Measurements from ENCODE around the gene RBM33. TPM values are rescaled to one million over a fixed set of nuclear protein-coding genes. Genes with fewer than 3 reads are reported as not detected.

RBM33 gene
- total RNA-seq, 1 donor from 2014 or later: 50.5 TPM

DNA sequence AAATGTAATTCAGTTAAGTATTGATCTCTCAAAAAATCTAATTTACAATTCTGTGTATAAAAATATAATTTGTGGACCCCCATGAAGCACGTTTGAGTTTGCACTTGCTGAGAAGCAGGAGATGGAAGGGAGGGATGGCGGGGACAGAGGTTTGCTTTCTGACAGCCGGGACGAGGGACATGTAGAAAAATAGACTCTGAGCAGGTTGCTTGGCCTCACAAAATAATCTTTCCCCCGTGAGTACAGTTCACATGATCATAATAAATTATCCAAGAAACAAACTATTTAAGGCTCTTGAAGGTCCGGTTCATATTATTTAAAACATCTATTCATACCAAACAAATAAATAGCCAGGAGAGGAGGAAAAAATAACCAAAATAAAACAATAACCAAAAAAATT is 157.8 kb downstream of the RBM33 start:
- H3K9me3 Mint-ChIP-seq (ENCODE audit: unreplicated experiment): peaks cover 3% of the 10 kb centered on the region
- H2AFZ ChIP-seq (ENCODE audit: low read depth, low read length): no peak overlapping the region
- no peak overlapping the region for H3K9ac ChIP-seq (ENCODE audit: low read length)
- peaks cover 18% of the 10 kb centered on the region for H3K4me1 ChIP-seq (ENCODE audit: insufficient read depth, low read length)
- H3K27me3 ChIP-seq (ENCODE audit: insufficient read depth, low read length): peaks cover 49% of the 10 kb centered on the region
- peaks cover 2% of the 10 kb centered on the region for H3K36me3 Mint-ChIP-seq (ENCODE audit: low read depth, unreplicated experiment)
- H3K4me2 ChIP-seq (ENCODE audit: low read length): no peak overlapping the region
- no peaks in the 10 kb centered on the region for H4K20me1 ChIP-seq (ENCODE audit: insufficient read depth, low read length)
- DNase-seq (ENCODE audit: low read depth) (no peak), FAIRE-seq (no peak)
- TF ChIP-seq EZH2 (IDR thresholded peaks at IDR 0.05; ENCODE audit: insufficient read depth, low read length): no peak
- TF ChIP-seq, protein P1, sequence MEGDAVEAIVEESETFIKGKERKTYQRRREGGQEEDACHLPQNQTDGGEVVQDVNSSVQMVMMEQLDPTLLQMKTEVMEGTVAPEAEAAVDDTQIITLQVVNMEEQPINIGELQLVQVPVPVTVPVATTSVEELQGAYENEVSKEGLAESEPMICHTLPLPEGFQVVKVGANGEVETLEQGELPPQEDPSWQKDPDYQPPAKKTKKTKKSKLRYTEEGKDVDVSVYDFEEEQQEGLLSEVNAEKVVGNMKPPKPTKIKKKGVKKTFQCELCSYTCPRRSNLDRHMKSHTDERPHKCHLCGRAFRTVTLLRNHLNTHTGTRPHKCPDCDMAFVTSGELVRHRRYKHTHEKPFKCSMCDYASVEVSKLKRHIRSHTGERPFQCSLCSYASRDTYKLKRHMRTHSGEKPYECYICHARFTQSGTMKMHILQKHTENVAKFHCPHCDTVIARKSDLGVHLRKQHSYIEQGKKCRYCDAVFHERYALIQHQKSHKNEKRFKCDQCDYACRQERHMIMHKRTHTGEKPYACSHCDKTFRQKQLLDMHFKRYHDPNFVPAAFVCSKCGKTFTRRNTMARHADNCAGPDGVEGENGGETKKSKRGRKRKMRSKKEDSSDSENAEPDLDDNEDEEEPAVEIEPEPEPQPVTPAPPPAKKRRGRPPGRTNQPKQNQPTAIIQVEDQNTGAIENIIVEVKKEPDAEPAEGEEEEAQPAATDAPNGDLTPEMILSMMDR (IDR thresholded peaks at IDR 0.05; ENCODE audit: insufficient read depth, low read depth, low read length): no peak
- H3K27ac ChIP-seq (ENCODE audit: low read depth, low read length): no peak overlapping the region
- H3K4me1 Mint-ChIP-seq (ENCODE audit: low read depth, unreplicated experiment): no peaks in the 10 kb centered on the region
- H3K4me3 ChIP-seq (ENCODE audit: insufficient read depth, low read depth, low read length): no peak overlapping the region
- peak overlapping the region; percentile 12 for H3K4me3 Mint-ChIP-seq (ENCODE audit: unreplicated experiment)
- H3K27ac Mint-ChIP-seq (ENCODE audit: unreplicated experiment): peak overlapping the region; percentile 8
- peaks cover 52% of the 10 kb centered on the region for H3K27me3 Mint-ChIP-seq (ENCODE audit: low read depth, unreplicated experiment)
- H3K79me2 ChIP-seq (ENCODE audit: insufficient read depth, low read length): no peaks in the 10 kb centered on the region
- no peaks in the 10 kb centered on the region for H3K36me3 ChIP-seq (ENCODE audit: insufficient read depth, low read length)
- H3K9me3 ChIP-seq (ENCODE audit: insufficient read depth, low read depth, low read length): no peaks in the 10 kb centered on the region

DNA sequence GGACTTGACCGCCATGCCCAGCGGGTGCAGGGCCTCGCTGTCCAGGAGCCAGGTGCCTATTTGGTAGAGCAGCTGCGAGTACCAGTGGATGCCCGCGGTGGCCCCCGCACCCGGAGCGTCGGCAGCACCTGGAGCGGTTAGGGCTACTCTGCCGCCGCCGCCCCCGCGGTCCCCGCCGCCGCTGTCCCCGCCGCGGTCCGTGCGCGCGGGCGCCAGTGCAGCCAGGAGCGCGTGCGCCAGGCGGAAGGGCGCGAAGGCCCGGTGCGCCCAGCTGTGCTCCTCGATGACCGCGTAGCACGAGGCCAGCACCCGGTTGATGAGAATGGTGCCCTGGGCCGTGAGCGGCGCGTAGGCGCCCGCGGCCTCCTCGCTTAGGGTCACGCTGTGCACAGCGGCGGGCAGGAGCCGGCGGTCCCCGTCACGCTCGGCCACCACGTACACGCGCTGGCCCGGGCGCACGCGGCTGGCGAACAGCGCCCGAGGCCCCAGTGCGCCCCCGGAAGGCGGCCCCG is 158.5 kb downstream of the RBM33 start:
- Mint-ChIP-seq H3K27me3 (ENCODE audit: low read depth, unreplicated experiment) (peaks cover 54% of the 10 kb centered on the region), H3K27ac (ENCODE audit: unreplicated experiment) (no peak overlapping the region), H3K9me3 (ENCODE audit: unreplicated experiment) (peaks cover 5% of the 10 kb centered on the region), H3K4me1 (ENCODE audit: low read depth, unreplicated experiment) (no peaks in the 10 kb centered on the region), H3K36me3 (ENCODE audit: low read depth, unreplicated experiment) (peaks cover 2% of the 10 kb centered on the region), H3K4me3 (ENCODE audit: unreplicated experiment) (no peak overlapping the region)
- peak overlapping the region; percentile 97 for H3K4me2 ChIP-seq (ENCODE audit: low read length)
- no peak overlapping the region for H3K9ac ChIP-seq (ENCODE audit: low read length)
- DNase-seq (ENCODE audit: low read depth) (no peak), FAIRE-seq (no peak)
- no peaks in the 10 kb centered on the region for H3K36me3 ChIP-seq (ENCODE audit: insufficient read depth, low read length)
- no peaks in the 10 kb centered on the region for H4K20me1 ChIP-seq (ENCODE audit: insufficient read depth, low read length)
- H3K27ac ChIP-seq (ENCODE audit: low read depth, low read length): no peak overlapping the region
- peaks cover 18% of the 10 kb centered on the region for H3K4me1 ChIP-seq (ENCODE audit: insufficient read depth, low read length)
- no peaks in the 10 kb centered on the region for H3K79me2 ChIP-seq (ENCODE audit: insufficient read depth, low read length)
- TF ChIP-seq, protein P1 (IDR thresholded peaks at IDR 0.05; ENCODE audit: insufficient read depth, low read depth, low read length): no peak
- no peak for TF ChIP-seq EZH2 (IDR thresholded peaks at IDR 0.05; ENCODE audit: insufficient read depth, low read length)
- no peak overlapping the region for H2AFZ ChIP-seq (ENCODE audit: low read depth, low read length)
- no peaks in the 10 kb centered on the region for H3K9me3 ChIP-seq (ENCODE audit: insufficient read depth, low read depth, low read length)
- H3K27me3 ChIP-seq (ENCODE audit: insufficient read depth, low read length): peaks cover 54% of the 10 kb centered on the region
- H3K4me3 ChIP-seq (ENCODE audit: insufficient read depth, low read depth, low read length): no peak overlapping the region
